Activated CD4-positive, CD25-positive, alpha-beta regulatory T cell treated with anti-CD3 and anti-CD28 coated beads, Interleukin-2, amount 50 U/mL, for 24 hours (primary cell): Measurements from ENCODE around the gene PRSS22.

Experiments used
- ATAC-seq, 2 donors: fragments of 150-1000 bp; cut with Tn5 transposase; one replicate each; pipeline ENCODE4 v1.10.0; 2021; ENCODE audit warnings: mild to moderate bottlenecking in 1 of 2, moderate library complexity in 1 of 2

The PRSS22 gene

GRCh38 chr16:2827831-2828520, 30.0 kb downstream of the PRSS22 start:
- no peak for ATAC-seq

GRCh38 chr16:2827374-2827791, 30.6 kb downstream of the PRSS22 start:
- ATAC-seq: no peak

- no peak for ATAC-seq
Observed at GRCh38 chr16:2826591-2827373, 31.2 kb downstream of the PRSS22 start.

GRCh38 chr16:2825906-2826305, 32.1 kb downstream of the PRSS22 start:
- no peak for ATAC-seq

- ATAC-seq: no peak
Observed at GRCh38 chr16:2825049-2825742, 32.8 kb downstream of the PRSS22 start.

- ATAC-seq: no peak
Observed at GRCh38 chr16:2824626-2825025, 33.3 kb downstream of the PRSS22 start.

GRCh38 chr16:2822496-2822895, 35.5 kb downstream of the PRSS22 start:
- no peak for ATAC-seq

GRCh38 chr16:2822158-2822495, 35.8 kb downstream of the PRSS22 start:
- no peak for ATAC-seq

GRCh38 chr16:2821487-2822157, 36.3 kb downstream of the PRSS22 start:
- ATAC-seq: no peak

GRCh38 chr16:2820836-2821486, 37.0 kb downstream of the PRSS22 start:
- ATAC-seq: no peak

GRCh38 chr16:2819939-2820835, 37.8 kb downstream of the PRSS22 start:
- ATAC-seq: no peak

- ATAC-seq: no peak
Observed at GRCh38 chr16:2819179-2819938, 38.6 kb downstream of the PRSS22 start.

- ATAC-seq: no peak
Observed at GRCh38 chr16:2818272-2818876, 39.6 kb downstream of the PRSS22 start.

GRCh38 chr16:2817340-2818271, 40.4 kb downstream of the PRSS22 start:
- no peak for ATAC-seq

GRCh38 chr16:2816751-2817339, 41.1 kb downstream of the PRSS22 start, which contains the start of gene PRSS21:
PRSS21 (plus strand) TSS chr16:2817237; CDS start chr16:2817269, 32 bp downstream.
- peak; percentile 53 to 63 for ATAC-seq

- ATAC-seq: no peak
Observed at GRCh38 chr16:2815299-2815771, 42.6 kb downstream of the PRSS22 start.

- no peak for ATAC-seq
Observed at GRCh38 chr16:2814551-2815298, 43.2 kb downstream of the PRSS22 start.

GRCh38 chr16:2813771-2814221, 44.2 kb downstream of the PRSS22 start:
- ATAC-seq: no peak
